ENCODE results near the gene MARK3. TPM values are rescaled to one million over a fixed set of nuclear protein-coding genes. Genes with fewer than 3 reads are reported as not detected.

The MARK3 gene
- total and polyA plus RNA-seq, 2 experiments from 2014 or later = 72.9 to 88.3 TPM

DNA sequence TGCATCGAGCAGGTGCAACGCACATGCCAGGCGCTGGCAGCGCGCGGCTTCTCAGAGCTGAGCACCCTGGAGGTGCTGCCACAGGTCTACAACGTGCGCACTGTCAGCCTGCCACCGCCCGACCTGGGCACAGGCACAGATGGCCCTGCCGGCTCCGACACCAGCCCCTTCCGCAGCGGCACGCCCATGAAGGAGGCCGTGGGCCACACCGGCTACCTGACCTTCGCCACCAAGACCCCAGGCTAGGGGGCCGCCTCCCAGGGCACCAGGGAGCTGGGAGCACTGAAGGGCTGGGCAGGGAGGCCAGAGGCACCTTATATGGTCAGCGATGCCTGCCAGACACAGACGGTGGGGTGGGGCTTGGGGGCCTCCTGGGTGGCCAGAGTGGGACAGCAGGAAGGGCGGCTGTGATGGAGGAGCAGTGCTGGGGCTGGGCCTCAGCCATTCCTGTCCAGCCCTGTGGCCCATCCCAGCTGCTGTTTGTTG lies 149.4 kb downstream of the MARK3 start:
- Histone ChIP-seq H3K27ac (no peak overlapping the region), H3K9me3 (ENCODE audit: low read depth) (no peaks in the 10 kb centered on the region), H3K4me3 (no peak overlapping the region), H3K4me1 (ENCODE audit: low read depth) (no peaks in the 10 kb centered on the region), H3K36me3 (no peaks in the 10 kb centered on the region), H3K27me3 (no peaks in the 10 kb centered on the region)
- DNase-seq (ENCODE audit: low read depth in 1 of 2, low spot score in 1 of 2) = no peak
- TF ChIP-seq, protein P1, sequence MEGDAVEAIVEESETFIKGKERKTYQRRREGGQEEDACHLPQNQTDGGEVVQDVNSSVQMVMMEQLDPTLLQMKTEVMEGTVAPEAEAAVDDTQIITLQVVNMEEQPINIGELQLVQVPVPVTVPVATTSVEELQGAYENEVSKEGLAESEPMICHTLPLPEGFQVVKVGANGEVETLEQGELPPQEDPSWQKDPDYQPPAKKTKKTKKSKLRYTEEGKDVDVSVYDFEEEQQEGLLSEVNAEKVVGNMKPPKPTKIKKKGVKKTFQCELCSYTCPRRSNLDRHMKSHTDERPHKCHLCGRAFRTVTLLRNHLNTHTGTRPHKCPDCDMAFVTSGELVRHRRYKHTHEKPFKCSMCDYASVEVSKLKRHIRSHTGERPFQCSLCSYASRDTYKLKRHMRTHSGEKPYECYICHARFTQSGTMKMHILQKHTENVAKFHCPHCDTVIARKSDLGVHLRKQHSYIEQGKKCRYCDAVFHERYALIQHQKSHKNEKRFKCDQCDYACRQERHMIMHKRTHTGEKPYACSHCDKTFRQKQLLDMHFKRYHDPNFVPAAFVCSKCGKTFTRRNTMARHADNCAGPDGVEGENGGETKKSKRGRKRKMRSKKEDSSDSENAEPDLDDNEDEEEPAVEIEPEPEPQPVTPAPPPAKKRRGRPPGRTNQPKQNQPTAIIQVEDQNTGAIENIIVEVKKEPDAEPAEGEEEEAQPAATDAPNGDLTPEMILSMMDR (IDR thresholded peaks at IDR 0.05; ENCODE audit: low read depth, low read length) = no peak

DNA sequence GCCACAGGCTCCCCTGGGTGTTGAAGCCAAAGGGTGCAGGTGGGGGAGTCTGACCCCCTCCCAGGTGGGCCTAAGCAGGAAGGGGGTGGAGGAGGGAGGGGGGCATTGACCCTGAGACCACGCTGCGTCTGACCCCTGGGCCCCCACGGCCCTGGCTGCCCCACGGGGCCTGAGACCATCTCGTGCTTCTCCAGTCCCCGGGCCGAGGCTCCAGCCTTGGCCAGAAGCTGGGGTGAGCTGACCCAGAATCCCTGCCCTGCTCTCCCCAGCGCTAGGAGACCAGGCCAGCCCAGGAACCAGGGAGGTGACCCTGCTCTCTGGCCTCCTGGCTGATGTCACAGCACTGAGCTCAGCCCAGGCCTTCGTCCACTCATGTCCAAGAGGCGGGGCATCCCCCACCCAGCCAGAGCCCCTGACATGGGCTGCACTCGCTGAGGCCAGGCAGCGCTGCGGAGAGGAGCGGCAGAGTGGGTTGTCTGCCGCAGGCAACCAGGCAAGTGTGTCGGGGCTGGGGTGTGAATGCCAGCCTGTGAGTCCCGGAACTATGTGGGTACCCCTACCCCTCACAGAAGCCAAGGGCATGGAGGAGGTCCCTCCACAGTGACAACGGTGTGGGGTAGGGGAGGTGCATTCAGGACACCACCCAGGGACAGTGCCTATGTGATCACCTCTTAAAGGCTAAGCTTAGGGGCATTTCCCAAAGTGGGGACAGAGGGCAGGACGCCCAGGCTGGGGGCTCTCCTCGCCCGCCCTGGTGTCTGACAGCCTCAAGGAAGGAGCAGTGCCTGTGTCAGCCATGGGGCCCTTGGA lies 150.1 kb downstream of the MARK3 start:
- Histone ChIP-seq H3K27ac (no peak overlapping the region), H3K27me3 (no peaks in the 10 kb centered on the region), H3K36me3 (no peaks in the 10 kb centered on the region)

DNA sequence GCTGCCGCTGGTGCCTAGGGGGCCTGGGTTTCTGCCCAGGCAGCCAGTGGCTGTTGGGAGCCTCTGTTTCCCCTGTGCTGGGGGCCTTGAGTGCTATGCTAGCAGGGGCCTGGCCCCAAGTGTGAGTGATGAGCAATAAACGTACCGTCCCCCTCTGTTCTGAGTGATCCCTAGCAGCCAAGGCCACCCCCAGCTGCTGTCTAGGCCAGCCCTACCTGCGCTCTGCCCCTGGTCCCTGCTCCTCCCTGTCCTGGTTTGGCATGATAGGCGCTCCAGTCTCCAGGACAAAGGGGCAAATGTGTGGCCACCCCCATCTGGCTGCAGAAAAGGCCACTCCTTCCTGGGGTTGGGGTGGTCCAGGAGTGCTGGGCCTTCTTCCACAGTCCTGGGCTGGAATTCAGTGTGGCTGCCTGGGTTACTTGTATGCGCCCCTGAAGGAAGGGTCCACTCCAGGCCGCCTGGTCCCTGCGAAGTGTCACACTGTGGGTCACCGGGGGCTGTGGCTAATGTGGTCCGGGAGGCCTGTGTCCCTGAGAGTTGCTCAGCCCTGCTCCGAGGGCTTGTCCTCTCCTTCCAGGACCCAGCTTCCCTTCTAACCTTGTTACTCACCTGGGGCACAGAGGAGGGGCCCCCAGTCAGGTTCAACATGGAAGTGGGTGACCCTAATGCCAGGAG lies 150.8 kb downstream of the MARK3 start:
- no peaks in the 10 kb centered on the region for H3K27me3 ChIP-seq
- no peaks in the 10 kb centered on the region for H3K36me3 ChIP-seq
- H3K4me1 ChIP-seq (ENCODE audit: low read depth) = no peaks in the 10 kb centered on the region
- TF ChIP-seq, protein P1 (IDR thresholded peaks at IDR 0.05; ENCODE audit: low read depth, low read length) = no peak
- no peak for DNase-seq (ENCODE audit: low read depth in 1 of 2, low spot score in 1 of 2)
- no peaks in the 10 kb centered on the region for H3K9me3 ChIP-seq (ENCODE audit: low read depth)
- no peak overlapping the region for H3K4me3 ChIP-seq
- no peak overlapping the region for H3K27ac ChIP-seq

More for the DNA sequence above, 150.1 kb downstream of the MARK3 start:
- Histone ChIP-seq H3K4me3 (no peak overlapping the region), H3K4me1 (ENCODE audit: low read depth) (no peaks in the 10 kb centered on the region), H3K9me3 (ENCODE audit: low read depth) (no peaks in the 10 kb centered on the region)
- TF ChIP-seq, protein P1 (IDR thresholded peaks at IDR 0.05; ENCODE audit: low read depth, low read length) = no peak
- no peak for DNase-seq (ENCODE audit: low read depth in 1 of 2, low spot score in 1 of 2)

DNA sequence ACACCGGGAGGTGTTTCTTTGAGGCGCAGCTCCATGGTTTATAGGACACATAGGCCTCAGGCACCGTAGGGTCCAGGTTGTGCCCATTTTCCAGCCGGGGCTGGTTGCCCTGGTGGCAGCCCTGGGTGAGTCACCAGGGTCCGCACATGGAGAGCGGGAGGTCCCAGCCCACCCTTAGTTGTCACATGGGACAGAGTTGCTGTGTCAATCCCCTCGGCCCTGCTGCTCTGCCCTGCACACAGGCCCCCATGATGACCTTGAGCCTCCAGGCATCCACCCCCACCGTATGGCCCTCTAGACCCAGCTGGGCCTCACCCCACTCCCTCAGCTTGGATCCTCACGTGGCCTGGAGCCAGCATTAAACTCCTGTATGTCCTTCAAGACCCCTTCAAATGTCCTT lies 151.5 kb downstream of the MARK3 start:
- no peak overlapping the region for H3K27ac ChIP-seq
- H3K4me1 ChIP-seq (ENCODE audit: low read depth) = no peaks in the 10 kb centered on the region
- no peak for DNase-seq (ENCODE audit: low read depth in 1 of 2, low spot score in 1 of 2)
- no peaks in the 10 kb centered on the region for H3K9me3 ChIP-seq (ENCODE audit: low read depth)
- H3K27me3 ChIP-seq = no peaks in the 10 kb centered on the region
- no peaks in the 10 kb centered on the region for H3K36me3 ChIP-seq
- TF ChIP-seq, protein P1 (IDR thresholded peaks at IDR 0.05; ENCODE audit: low read depth, low read length) = no peak
- no peak overlapping the region for H3K4me3 ChIP-seq

DNA sequence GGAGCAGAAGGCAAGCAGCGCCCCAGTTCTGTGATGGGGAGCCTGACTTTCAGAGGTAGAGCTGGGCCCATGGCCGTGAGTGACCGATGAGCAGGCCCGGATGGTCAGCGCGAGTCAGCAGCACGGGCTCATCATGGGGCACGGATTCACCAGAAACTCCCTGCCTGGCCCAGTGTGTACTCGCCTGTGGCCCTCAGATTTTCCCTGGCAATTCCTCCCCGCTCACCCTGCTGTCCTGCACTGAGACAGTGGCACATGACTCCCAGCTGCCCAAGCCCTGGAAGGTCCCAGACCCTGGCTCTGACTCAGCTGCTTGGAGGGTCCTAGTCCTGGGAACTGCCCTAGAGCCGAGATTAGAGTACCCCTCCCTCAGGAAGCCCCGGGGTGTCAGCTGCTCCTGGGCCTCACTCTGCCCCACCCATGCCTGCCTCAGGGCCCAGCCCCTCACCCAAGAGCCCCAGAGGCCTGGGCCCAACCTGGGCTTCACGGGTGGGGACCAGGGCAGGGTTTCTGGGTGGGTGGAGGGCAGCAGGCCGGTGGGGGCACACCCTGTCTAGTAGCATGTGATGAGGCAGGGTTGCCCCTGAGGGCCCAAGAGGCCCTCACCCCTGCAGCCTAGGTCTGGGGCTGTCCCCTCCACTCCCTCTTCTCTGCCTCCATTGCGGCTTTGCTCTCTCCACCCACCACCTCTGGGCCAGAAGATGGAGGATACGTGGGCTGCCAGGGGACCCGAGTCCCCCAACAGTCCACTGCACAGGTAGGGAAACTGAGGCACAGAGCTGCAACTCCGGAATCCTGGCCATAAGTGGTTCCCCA lies 152.2 kb downstream of the MARK3 start:
- TF ChIP-seq, protein P1 (IDR thresholded peaks at IDR 0.05; ENCODE audit: low read depth, low read length) = no peak
- H3K4me3 ChIP-seq = no peak overlapping the region
- no peaks in the 10 kb centered on the region for H3K4me1 ChIP-seq (ENCODE audit: low read depth)
- DNase-seq (ENCODE audit: low read depth in 1 of 2, low spot score in 1 of 2) = no peak
- H3K36me3 ChIP-seq = no peaks in the 10 kb centered on the region
- H3K9me3 ChIP-seq (ENCODE audit: low read depth) = no peaks in the 10 kb centered on the region
- no peak overlapping the region for H3K27ac ChIP-seq
- no peaks in the 10 kb centered on the region for H3K27me3 ChIP-seq

All from cardiac muscle cell (in vitro differentiated cells and primary cell).